GM12873 (cell line): ENCODE results near the gene C13orf46.

Experiments
- TF ChIP-seq, protein P1 (sequence below): IDR thresholded peaks from 2 replicates; pipeline ENCODE4 v1.5.1; 2012; ENCODE audit warnings: low read depth, mild to moderate bottlenecking, moderate library complexity, low read length, control low read depth; ENCODE audit not compliant: insufficient read depth; ENCODE audit errors: missing control alignments

Gene C13orf46

GRCh38 chr13:113922412-113923118, 51.3 kb downstream of the C13orf46 start:
- TF ChIP-seq, protein P1, sequence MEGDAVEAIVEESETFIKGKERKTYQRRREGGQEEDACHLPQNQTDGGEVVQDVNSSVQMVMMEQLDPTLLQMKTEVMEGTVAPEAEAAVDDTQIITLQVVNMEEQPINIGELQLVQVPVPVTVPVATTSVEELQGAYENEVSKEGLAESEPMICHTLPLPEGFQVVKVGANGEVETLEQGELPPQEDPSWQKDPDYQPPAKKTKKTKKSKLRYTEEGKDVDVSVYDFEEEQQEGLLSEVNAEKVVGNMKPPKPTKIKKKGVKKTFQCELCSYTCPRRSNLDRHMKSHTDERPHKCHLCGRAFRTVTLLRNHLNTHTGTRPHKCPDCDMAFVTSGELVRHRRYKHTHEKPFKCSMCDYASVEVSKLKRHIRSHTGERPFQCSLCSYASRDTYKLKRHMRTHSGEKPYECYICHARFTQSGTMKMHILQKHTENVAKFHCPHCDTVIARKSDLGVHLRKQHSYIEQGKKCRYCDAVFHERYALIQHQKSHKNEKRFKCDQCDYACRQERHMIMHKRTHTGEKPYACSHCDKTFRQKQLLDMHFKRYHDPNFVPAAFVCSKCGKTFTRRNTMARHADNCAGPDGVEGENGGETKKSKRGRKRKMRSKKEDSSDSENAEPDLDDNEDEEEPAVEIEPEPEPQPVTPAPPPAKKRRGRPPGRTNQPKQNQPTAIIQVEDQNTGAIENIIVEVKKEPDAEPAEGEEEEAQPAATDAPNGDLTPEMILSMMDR: no peak

GRCh38 chr13:113921763-113922162, 52.1 kb downstream of the C13orf46 start:
- TF ChIP-seq, protein P1: no peak

DNA sequence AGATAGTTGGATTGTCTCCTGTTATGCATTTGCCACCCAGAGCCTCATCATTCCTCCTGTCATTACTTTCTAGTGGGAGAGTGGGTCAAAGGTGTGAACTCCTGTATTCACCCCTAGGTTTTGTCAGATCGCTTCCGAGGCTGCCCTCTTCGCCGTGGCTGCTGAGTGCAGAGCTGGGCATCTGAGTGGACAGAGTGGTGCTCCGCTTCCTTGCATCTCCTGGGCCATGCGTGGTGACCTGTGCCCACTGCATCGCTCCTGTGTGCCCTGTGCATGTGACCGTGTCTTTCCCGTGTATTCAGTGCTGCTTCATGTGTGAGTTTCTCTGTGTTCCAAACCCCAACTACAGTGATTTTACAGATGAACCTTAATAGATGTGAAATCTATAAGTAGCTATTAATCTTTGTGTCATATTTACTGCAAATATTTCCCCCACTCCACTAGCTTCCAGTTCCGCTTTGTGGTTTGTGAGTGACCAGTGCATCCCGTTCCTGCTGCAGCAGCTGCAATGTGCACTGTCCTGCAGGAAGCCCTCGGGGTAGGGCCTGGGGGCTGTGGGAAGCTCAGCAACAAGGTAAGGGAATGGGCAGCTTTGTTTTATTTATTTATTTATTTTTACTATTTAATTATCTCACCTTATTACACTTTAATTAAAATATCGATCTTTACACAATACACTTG, 53.1 kb downstream of the C13orf46 start:
- TF ChIP-seq, protein P1: no peak

DNA sequence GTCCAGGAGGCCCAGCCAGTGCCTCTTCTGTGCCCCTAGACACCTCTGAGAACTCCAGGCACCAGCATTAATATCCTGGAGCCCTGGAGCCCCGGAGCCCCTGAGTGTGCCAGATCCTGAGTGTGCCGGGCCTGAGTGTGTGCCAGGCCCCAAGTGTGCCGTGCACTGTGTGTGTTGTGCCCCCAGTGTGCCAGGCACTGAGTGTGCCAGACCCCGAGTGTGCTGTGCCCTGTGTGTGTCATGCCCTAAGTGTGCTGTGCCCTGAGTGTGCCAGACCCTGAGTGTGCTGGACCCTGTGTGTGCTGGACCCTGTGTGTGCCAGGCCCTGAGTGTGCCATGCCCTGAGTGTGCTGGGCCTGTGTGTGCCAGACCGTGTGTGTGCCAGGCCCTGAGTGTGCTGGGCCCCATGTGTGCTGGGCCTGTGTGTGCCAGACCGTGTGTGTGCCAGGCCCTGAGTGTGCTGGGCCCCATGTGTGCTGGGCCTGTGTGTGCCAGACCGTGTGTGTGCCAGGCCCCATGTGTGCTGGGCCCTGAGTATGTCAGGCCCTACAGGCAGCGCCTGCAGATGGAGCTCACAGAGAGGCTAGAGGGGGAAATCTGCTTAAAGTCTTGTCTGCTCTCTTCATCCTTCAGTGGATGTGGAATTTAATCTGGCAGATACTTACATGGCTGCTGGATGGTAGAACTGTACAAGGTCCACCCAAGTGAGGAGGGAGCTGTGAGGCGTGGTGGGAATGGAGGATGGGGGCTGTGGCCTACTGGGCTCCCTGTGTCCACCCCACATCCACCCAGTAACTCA, 53.9 kb downstream of the C13orf46 start:
- TF ChIP-seq, protein P1: no peak

- TF ChIP-seq, protein P1: no peak
Measured at GRCh38 chr13:113918981-113919701, 54.7 kb downstream of the C13orf46 start.

GRCh38 chr13:113918580-113918979, 55.3 kb downstream of the C13orf46 start:
- TF ChIP-seq, protein P1: no peak
